Measurements from ENCODE around the gene CAMK1. TPM values are rescaled to one million over a fixed set of nuclear protein-coding genes. Genes with fewer than 3 reads are reported as not detected.

The CAMK1 gene
- total RNA-seq, 2 donors from 2014 or later: 16.4 to 40.2 TPM

DNA sequence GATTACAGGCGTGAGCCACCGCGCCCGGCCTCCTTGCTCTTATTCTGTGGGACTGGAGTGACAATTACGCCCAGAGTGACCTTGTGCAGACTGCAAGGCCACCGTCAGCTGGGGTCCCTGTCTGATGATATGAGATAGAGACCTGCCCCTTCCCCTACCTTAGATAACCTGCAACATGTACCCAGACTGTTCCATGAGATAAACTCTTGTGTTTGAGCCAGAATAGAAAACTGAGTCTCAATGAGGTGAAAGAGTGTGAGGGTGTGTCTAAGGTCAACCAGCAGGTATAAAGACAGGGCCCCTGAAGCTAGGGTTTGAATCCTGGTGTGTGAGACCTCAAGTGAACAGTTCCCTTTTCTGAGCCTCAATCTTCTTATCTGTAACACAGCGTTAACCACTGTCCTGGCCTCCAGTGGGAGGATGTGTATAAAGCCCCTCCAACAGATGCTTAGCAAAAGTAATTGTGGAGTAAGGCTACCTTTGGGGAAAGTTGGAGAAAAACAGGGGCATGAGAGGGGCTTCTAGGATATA lies 16.5 kb upstream of the CAMK1 start:
- H3K36me3 ChIP-seq: peaks cover 69% of the 10 kb centered on the region
- H3K27ac ChIP-seq: no peak overlapping the region
- no peaks in the 10 kb centered on the region for H3K9me3 ChIP-seq
- H3K27me3 ChIP-seq: no peaks in the 10 kb centered on the region
- H3K4me3 ChIP-seq: no peak overlapping the region
- peaks cover 0 to 7% of the 10 kb centered on the region in 2 donors for H3K4me1 ChIP-seq
- TF ChIP-seq, protein P1, sequence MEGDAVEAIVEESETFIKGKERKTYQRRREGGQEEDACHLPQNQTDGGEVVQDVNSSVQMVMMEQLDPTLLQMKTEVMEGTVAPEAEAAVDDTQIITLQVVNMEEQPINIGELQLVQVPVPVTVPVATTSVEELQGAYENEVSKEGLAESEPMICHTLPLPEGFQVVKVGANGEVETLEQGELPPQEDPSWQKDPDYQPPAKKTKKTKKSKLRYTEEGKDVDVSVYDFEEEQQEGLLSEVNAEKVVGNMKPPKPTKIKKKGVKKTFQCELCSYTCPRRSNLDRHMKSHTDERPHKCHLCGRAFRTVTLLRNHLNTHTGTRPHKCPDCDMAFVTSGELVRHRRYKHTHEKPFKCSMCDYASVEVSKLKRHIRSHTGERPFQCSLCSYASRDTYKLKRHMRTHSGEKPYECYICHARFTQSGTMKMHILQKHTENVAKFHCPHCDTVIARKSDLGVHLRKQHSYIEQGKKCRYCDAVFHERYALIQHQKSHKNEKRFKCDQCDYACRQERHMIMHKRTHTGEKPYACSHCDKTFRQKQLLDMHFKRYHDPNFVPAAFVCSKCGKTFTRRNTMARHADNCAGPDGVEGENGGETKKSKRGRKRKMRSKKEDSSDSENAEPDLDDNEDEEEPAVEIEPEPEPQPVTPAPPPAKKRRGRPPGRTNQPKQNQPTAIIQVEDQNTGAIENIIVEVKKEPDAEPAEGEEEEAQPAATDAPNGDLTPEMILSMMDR (IDR thresholded peaks at IDR 0.05): no peak
- no peak for DNase-seq (ENCODE audit: low spot score)

- H3K27ac ChIP-seq: no peak overlapping the region
- H3K4me3 ChIP-seq: no peak overlapping the region
- H3K36me3 ChIP-seq: peaks cover 73% of the 10 kb centered on the region
- no peaks in the 10 kb centered on the region for H3K27me3 ChIP-seq
- TF ChIP-seq, protein P1 (IDR thresholded peaks at IDR 0.05): no peak
- no peaks in the 10 kb centered on the region for H3K9me3 ChIP-seq
- DNase-seq (ENCODE audit: low spot score): no peak
- H3K4me1 ChIP-seq: peaks cover 0 to under 1% of the 10 kb centered on the region in 2 donors
Observed at GRCh38 chr3:9785602-9786001, 15.9 kb upstream of the CAMK1 start.

GRCh38 chr3:9784965-9785364 lies 15.2 kb upstream of the CAMK1 start:
- H3K27ac ChIP-seq: no peak overlapping the region
- no peaks in the 10 kb centered on the region for H3K9me3 ChIP-seq
- DNase-seq (ENCODE audit: low spot score): no peak
- TF ChIP-seq, protein P1 (IDR thresholded peaks at IDR 0.05): no peak
- no peak overlapping the region for H3K4me3 ChIP-seq
- H3K27me3 ChIP-seq: no peaks in the 10 kb centered on the region
- peaks cover 75% of the 10 kb centered on the region for H3K36me3 ChIP-seq
- H3K4me1 ChIP-seq: no peaks in the 10 kb centered on the region

DNA sequence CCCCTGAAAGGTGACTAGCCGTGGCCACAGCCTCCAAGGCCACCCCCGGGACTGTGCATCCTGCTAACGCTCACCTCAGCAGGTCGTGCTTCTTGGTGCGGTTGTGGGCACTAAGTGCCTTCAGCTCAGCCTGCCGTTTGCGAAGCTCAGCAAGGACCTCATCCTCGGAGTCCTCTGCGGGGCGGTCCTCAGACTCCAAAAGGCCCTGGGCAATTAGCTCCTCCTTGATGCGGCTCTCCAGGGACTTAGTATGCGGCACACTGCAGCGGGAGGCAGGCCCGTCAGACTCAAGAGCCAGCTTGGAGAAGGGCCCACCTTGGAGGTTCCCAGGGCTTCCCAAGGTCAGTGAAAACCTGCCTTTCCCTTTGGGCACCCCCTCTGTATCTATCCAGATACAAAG lies 14.2 kb upstream of the CAMK1 start:
- Histone ChIP-seq H3K36me3 (peaks cover 70% of the 10 kb centered on the region), H3K27me3 (no peaks in the 10 kb centered on the region), H3K4me3 (no peak overlapping the region), H3K4me1 (no peaks in the 10 kb centered on the region), H3K9me3 (no peaks in the 10 kb centered on the region), H3K27ac (no peak overlapping the region)
- DNase-seq (ENCODE audit: low spot score): no peak
- TF ChIP-seq, protein P1 (IDR thresholded peaks at IDR 0.05): no peak

- TF ChIP-seq, protein P1 (IDR thresholded peaks at IDR 0.05): no peak
- peaks cover 65% of the 10 kb centered on the region for H3K36me3 ChIP-seq
- H3K9me3 ChIP-seq: no peaks in the 10 kb centered on the region
- H3K27me3 ChIP-seq: no peaks in the 10 kb centered on the region
- H3K4me1 ChIP-seq: no peaks in the 10 kb centered on the region
- no peak for DNase-seq (ENCODE audit: low spot score)
- no peak overlapping the region for H3K4me3 ChIP-seq
- no peak overlapping the region for H3K27ac ChIP-seq
Observed at GRCh38 chr3:9782770-9783169, 13.0 kb upstream of the CAMK1 start.

DNA sequence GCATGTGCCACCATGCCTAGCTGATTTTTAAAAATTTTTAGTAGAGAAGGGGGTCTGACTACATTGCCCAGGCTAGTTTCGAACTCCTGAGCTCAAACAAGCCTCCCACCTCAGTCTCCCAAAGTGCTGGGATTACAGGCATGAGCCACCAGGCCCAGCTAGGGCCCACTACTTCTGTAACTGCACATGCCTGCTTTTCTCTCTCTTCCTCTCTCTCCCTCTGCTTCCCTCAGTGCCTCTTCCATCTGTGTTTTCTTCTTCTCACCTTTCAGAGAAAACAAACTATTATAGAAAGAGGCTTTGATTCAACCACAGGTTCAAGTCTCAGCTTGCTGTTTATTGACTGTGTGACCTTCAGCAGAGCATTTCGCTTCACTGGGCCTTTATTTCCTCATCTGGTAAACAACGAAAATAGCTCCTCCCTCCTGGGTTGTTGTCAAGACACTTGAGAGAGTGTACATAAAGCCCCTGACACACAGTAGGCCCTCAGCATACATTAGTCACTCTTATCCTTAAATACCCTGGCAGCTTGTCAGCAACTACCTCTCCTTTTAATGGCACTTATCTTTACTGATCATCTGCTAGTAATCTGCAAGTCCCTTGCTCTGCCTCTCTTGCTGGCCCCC lies 12.3 kb upstream of the CAMK1 start:
- Histone ChIP-seq H3K36me3 (peaks cover 60% of the 10 kb centered on the region), H3K27ac (no peak overlapping the region), H3K27me3 (no peaks in the 10 kb centered on the region), H3K4me1 (no peaks in the 10 kb centered on the region), H3K9me3 (no peaks in the 10 kb centered on the region), H3K4me3 (no peak overlapping the region)
- TF ChIP-seq, protein P1 (IDR thresholded peaks at IDR 0.05): no peak
- DNase-seq (ENCODE audit: low spot score): no peak

Measured in right atrium auricular region (tissue), 2 donors.